Stimulated activated CD8-positive, alpha-beta memory T cell treated with anti-CD3 and anti-CD28 coated beads, Interleukin-15, amount 100 ng/mL, for 24 hours (primary cell): ENCODE data around the gene IQGAP2.
"Not testable (repeated sequence)": the region's sequence is repeated elsewhere in the genome, so short reads cannot be mapped to it uniquely, and the experiment has no call there.

Experiments
- DNase-seq: peaks from one replicate; pipeline ENCODE4 v3.0.0-alpha.2; 2020; ENCODE audit warnings: low read depth

Gene IQGAP2

DNA sequence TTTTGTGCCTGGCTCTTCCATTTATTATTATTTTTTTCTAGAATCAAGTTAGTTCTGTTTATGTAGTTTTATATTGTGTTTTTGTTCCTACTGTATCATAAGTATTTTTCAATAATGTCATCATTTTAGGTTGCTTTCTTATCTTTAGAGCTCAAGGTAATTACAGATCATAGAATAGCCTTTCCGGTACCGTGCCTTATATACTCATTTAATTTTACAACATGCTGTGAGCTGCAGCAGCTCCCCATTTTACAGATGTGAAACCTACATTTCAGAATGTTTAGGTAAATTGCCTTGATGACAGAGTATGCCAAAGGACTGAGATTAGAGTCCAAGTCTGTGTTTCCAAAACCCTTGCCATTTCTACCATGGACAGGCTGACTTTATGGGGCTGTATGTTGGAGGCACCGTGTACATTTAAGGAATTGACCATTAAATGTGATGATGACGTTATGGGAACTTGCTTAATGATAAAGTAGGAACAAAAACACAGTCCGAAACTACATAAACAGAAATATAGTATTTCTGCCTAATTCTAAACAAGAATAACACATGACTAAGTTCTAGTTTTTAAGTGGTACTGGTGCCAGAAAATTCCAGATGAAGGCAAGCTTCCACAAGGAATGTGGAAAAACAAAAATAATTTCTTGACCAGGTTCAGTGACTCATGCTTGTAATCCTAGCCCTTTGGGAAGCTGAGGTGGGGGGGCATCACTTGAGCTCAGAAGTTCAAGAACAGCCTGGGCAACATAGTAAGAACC, 97.7 kb downstream of the IQGAP2 start:
- DNase-seq = no peak

DNA sequence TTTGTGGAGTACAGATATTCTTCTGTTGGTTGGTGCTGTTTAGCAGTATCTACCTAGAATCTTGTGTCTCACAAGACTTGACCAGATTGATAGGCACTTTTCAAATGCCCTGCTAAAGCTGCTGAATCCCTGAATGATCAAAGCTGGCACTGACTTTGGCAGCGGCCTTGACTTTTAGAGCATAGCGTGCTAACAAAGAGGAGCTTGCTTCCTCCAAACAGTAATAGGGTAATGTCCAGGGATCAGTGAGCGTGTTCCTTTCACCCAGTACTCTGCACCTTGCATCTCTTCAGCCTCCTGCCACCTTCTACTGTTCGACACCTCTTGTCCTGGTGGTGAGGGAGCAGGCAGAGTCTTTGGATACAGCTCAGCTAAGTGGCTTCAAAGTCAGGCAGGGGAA, 100.8 kb downstream of the IQGAP2 start:
- DNase-seq = no peak

DNA sequence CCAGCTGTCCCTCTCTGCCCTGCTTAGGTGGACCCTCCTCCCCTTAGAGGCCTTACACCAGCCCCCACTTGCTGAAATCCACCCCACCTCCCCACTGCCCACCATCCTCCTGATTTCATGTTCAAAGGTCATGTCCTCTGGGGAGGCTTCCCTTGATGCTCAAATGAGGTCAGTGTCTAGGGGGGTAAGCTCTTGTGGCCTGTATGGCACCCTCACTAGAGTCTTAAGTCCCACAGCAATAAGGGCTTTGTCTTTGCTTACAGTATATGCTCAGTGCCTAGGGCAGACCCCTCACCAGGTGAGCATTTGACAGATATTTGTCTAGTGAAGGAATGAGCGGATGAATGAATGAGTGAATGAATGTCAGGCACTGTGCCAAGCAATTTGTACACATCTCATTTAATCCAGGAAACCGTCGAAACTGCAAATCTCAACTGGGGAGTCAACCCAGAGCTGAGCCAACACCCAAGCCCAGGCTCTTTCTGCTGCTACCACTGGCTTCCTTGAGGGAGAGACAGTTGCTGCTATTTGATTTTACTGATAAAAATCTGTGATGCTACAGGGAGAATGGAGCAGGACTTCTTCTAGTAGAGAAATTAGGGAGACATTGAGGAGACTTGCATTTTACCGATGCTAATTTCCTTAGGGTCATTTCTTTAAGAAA, 101.9 kb downstream of the IQGAP2 start:
- no peak for DNase-seq

DNA sequence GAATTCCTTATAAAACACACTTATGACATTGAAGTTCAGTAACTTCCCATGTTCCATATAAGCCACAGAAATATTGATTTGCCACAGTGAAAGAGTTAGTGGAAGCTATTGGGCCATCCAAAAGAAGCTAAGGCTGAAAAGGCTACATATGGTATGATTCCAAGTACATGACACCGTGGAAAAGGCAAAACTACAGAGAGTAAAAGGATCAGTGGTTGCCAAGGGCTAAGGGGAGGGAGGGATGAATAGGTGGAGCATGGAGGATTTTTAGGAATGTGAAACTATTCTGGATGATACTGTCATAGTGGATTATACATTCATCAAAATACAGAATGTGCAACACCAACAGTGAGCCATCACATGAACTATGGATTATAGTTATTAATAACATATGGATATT, 110.4 kb downstream of the IQGAP2 start:
- DNase-seq = no peak

GRCh38 chr5:76514292-76514691, 111.2 kb downstream of the IQGAP2 start:
- no peak for DNase-seq

GRCh38 chr5:76514713-76515112, 111.6 kb downstream of the IQGAP2 start:
- DNase-seq = no peak

GRCh38 chr5:76517334-76517733, 114.2 kb downstream of the IQGAP2 start:
- no peak for DNase-seq

GRCh38 chr5:76518246-76518645, 115.2 kb downstream of the IQGAP2 start:
- not testable (repeated sequence) for DNase-seq

GRCh38 chr5:76521240-76521758, 118.2 kb downstream of the IQGAP2 start:
- no peak for DNase-seq

GRCh38 chr5:76522103-76522935, 119.2 kb downstream of the IQGAP2 start:
- no peak for DNase-seq

- DNase-seq = no peak
Observed at GRCh38 chr5:76524101-76524835, 121.2 kb downstream of the IQGAP2 start.

- DNase-seq = no peak
Observed at GRCh38 chr5:76524868-76525267, 121.8 kb downstream of the IQGAP2 start.

GRCh38 chr5:76525956-76526355, 122.9 kb downstream of the IQGAP2 start:
- DNase-seq = no peak

DNA sequence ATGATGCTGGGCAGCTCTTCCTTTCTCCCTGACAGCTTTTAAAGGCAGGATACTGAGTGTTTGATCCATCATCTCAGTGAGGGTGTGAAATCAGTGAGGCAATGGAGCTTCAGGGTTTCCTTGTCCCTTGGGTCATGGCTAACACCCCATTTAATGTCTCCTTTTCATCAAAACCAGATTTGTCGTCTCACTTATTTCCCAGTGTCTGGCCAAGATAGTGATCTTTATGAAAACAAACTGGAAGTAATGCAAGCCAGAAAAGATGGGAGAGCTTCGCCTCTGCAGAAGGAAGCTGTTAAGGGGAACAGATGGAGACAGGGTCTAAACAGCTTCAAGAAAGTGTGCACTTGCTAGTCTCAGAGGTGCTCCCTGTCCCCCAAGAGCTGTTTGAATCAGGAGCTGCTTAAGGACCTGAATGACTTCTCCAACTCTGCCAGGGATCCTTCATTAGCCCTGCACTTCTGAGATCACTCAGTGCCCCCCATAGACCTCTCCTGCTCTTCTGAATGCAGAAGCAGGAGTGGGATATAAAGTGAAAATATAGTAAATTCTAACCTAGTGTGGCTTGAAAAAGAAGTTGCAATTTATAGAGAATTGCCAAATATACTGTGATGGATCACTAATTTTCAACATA, 124.0 kb downstream of the IQGAP2 start:
- no peak for DNase-seq

DNA sequence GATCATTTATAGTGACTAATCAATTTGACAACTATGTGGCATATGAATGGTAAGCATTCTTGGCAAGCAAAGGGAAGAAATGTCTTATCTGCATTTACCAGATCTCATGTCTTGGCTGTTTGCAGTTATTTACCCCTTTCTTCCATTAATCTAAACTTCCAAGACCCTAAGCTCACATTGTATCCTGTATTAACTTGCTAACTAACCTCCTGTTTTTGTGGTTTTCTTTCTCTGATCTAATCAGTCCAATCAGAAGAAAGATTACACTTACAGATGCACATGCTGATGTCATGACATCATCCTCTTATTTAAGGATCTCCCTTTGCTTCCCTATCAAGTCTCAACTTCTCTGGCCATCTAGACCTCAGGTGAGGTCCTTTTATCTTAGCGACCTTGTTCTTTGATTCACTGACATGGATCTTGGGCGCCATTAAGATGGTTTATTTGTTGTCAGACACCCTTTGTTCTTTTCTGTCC, 124.6 kb downstream of the IQGAP2 start:
- no peak for DNase-seq

- no peak for DNase-seq
Observed at GRCh38 chr5:76528547-76529331, 125.7 kb downstream of the IQGAP2 start.

- DNase-seq = no peak
Observed at GRCh38 chr5:76529464-76530344, 126.6 kb downstream of the IQGAP2 start.

GRCh38 chr5:76532052-76532451, 129.0 kb downstream of the IQGAP2 start:
- DNase-seq = no peak

DNA sequence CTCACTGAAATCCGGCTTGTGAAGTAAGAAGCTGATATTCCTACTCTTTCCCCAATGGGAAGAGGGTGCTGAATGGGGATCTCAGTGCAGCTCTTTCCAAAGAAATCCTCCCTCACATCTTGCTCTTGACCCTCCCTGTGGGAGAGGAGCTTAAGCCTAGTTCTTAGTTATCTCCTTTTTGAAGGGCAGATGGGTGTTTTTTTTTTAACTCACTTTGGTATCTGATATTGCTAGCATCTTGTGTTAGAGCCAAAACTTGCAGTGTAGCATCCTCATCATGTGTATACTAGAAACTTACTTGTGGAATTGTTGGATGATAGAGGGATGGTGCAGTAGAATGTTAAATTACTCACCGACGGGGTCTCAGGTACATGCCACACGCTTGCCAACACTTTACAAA, 129.9 kb downstream of the IQGAP2 start:
- DNase-seq = no peak
